GM12891 (cell line): ENCODE data around the gene GPRASP3.

Experiments used
- PAX5 ChIP-seq: IDR thresholded peaks from 2 replicates; pipeline ENCODE4 v1.6.1; 2011; ENCODE audit warnings: low read length, moderate library complexity, mild to moderate bottlenecking; ENCODE audit not compliant: insufficient read depth, severe bottlenecking
- POLR2A ChIP-seq: IDR thresholded peaks from 2 replicates; pipeline ENCODE4 v1.6.1; 2011; ENCODE audit warnings: low read depth, low read length, control low read depth
- POLR2AphosphoS5 ChIP-seq: IDR thresholded peaks from 2 replicates; pipeline ENCODE4 v1.6.1; 2011; ENCODE audit warnings: low read depth, low read length, control low read depth
- POU2F2 ChIP-seq: IDR thresholded peaks from 2 replicates; pipeline ENCODE4 v1.6.1; 2011; ENCODE audit warnings: low read depth, mild to moderate bottlenecking, control low read depth, low read length, moderate library complexity
- TAF1 ChIP-seq: IDR thresholded peaks from 2 replicates; pipeline ENCODE4 v1.6.1; 2011; ENCODE audit warnings: low read depth, low read length, control low read depth

GRCh38 chrX:102765217-102765616, 44.7 kb downstream of the GPRASP3 start:
- TF ChIP-seq POLR2A (no peak), POLR2AphosphoS5 (no peak), TAF1 (no peak), POU2F2 (no peak), PAX5 (no peak)
